HepG2 (cell line): Measurements from ENCODE around the gene KCNAB3. TPM values are rescaled to one million over a fixed set of nuclear protein-coding genes. Genes with fewer than 3 reads are reported as not detected.

Experiments used
- ARID2 ChIP-seq: sonication (generic); formaldehyde crosslinking; IDR thresholded peaks from 2 replicates; pipeline ENCODE4 v1.8.1; 2022; ENCODE audit warnings: mild to moderate bottlenecking, missing genetic modification reagents, borderline replicate concordance
- IKZF1 ChIP-seq: fragments of 450-650 bp; IDR thresholded peaks from 2 replicates; pipeline ENCODE4 v1.7.1; 2016
- KLF15 ChIP-seq: sonication (generic); formaldehyde crosslinking; IDR thresholded peaks from 2 replicates; pipeline ENCODE4 v1.8.1; 2023; ENCODE audit warnings: borderline replicate concordance, mild to moderate bottlenecking, inconsistent platforms, missing genetic modification reagents, mixed read lengths
- SAFB2 ChIP-seq: sonication (generic); formaldehyde crosslinking; IDR thresholded peaks from 2 replicates; pipeline ENCODE4 v1.5.1; 2020; ENCODE audit warnings: missing genetic modification reagents, low read depth, mild to moderate bottlenecking, borderline replicate concordance
- SALL1 ChIP-seq: sonication (generic); formaldehyde crosslinking; IDR thresholded peaks from 2 replicates; pipeline ENCODE4 v1.8.0; 2022; ENCODE audit warnings: mild to moderate bottlenecking, missing genetic modification reagents
- SNAPC4 ChIP-seq: sonication (generic); formaldehyde crosslinking; IDR thresholded peaks from 2 replicates; pipeline ENCODE4 v1.4.0; 2020; ENCODE audit warnings: mild to moderate bottlenecking, missing genetic modification reagents
- TIGD3 ChIP-seq: sonication (generic); formaldehyde crosslinking; IDR thresholded peaks from 2 replicates; pipeline ENCODE4 v1.5.1; 2020; ENCODE audit warnings: mild to moderate bottlenecking, missing genetic modification reagents, borderline replicate concordance
- polyA plus RNA-seq, 8 experiments: library from polyadenylated mRNA; depleted of rRNA in 3 of 8; stranded (reverse) in 7 of 8; unstranded in 1 of 8; fragments of >200 nt; fragmentation: Illumina TruSeq in 4 of 8; extraction: Trizol in 4 of 8; gene quantifications; 2 replicates each; pipeline versions ENCODE4 v1.2.1 to v1.2.3, GENCODE V29; 2011 to 2016; ENCODE audit warnings: low read depth in 4 of 8, missing spikeins in 1 of 8, mixed read lengths in 1 of 8; ENCODE audit not compliant: insufficient read depth in 1 of 8
- total RNA-seq, 5 experiments: library from RNA; depleted of rRNA; stranded (reverse); fragments of >200 nt; fragmentation: Illumina TruSeq; extraction: Trizol; gene quantifications; 2 replicates each; pipeline ENCODE4 v1.2.3, GENCODE V29; 2016; ENCODE audit warnings: low read depth in 1 of 5

The KCNAB3 gene
- total and polyA plus RNA-seq, 2 of the 13 experiments (the other 11 are each of a cell fraction or from before 2014, with no cell fraction given) = 0.29 to 0.88 TPM

- TF ChIP-seq SNAPC4 (CRISPR knock-in tag) (no peak), ARID2 (CRISPR knock-in tag) (no peak), KLF15 (CRISPR knock-in tag) (no peak), IKZF1 (no peak), TIGD3 (no peak), SAFB2 (no peak), SALL1 (no peak)
Measured at GRCh38 chr17:7883781-7884386, 45.8 kb downstream of the KCNAB3 start (continued).
